22Rv1 (cell line): ENCODE data around the gene NBPF4.

Source experiments
- H3K27ac ChIP-seq: fragments of 450-650 bp; 2 replicates; pipeline ENCODE4 v1.5.1; 2017
- ZFX ChIP-seq: fragments of 450-650 bp; IDR thresholded peaks from 2 replicates; pipeline ENCODE4 v1.6.1; 2017; ENCODE audit warnings: antibody characterized with exemption, borderline replicate concordance
- TF ChIP-seq, protein P1 (sequence below): fragments of 450-650 bp; IDR thresholded peaks from 2 replicates; pipeline ENCODE4 v1.5.1; 2017; ENCODE audit warnings: mild to moderate bottlenecking

NBPF4 gene

GRCh38 chr1:108190001-108190634 is 53.8 kb downstream of the NBPF4 start:
- TF ChIP-seq, protein P1, sequence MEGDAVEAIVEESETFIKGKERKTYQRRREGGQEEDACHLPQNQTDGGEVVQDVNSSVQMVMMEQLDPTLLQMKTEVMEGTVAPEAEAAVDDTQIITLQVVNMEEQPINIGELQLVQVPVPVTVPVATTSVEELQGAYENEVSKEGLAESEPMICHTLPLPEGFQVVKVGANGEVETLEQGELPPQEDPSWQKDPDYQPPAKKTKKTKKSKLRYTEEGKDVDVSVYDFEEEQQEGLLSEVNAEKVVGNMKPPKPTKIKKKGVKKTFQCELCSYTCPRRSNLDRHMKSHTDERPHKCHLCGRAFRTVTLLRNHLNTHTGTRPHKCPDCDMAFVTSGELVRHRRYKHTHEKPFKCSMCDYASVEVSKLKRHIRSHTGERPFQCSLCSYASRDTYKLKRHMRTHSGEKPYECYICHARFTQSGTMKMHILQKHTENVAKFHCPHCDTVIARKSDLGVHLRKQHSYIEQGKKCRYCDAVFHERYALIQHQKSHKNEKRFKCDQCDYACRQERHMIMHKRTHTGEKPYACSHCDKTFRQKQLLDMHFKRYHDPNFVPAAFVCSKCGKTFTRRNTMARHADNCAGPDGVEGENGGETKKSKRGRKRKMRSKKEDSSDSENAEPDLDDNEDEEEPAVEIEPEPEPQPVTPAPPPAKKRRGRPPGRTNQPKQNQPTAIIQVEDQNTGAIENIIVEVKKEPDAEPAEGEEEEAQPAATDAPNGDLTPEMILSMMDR = no peak
- no peak for TF ChIP-seq ZFX
- H3K27ac ChIP-seq = no peak overlapping the region

GRCh38 chr1:108188801-108189200 is 55.1 kb downstream of the NBPF4 start:
- TF ChIP-seq, protein P1 = no peak
- no peak for TF ChIP-seq ZFX
- no peak overlapping the region for H3K27ac ChIP-seq

GRCh38 chr1:108182959-108183700 is 60.7 kb downstream of the NBPF4 start:
- no peak overlapping the region for H3K27ac ChIP-seq
- no peak for TF ChIP-seq ZFX
- TF ChIP-seq, protein P1 = no peak

DNA sequence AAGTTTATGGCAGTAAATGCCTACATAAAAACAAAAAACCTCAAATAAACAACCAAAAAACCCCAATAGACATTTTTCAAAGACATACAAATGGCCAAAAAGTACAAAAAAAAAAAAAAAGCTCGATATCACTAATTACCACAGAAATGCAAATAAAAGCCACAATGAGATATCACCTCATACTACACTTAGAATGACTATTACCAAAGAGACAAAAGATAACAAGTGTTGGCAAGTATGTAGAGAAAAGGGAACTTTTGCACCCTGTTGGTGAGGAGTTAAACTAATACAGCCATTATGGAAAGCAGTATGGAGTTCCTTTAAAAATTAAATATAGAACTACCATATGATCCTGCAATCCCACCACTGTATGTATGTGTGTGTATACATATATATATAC is 64.9 kb downstream of the NBPF4 start:
- no peak for TF ChIP-seq ZFX
- TF ChIP-seq, protein P1 = no peak
- no peak overlapping the region for H3K27ac ChIP-seq
